Activated CD4-positive, alpha-beta T cell treated with anti-CD3 and anti-CD28 coated beads, Interleukin-2, amount 50 U/mL, for 4 hours (primary cell): ENCODE results near the gene THOC1.
"Not testable (repeated sequence)": the region's sequence is repeated elsewhere in the genome, so short reads cannot be mapped to it uniquely, and the experiment has no call there.

Source experiments
- DNase-seq, 2 experiments: peaks; one replicate each; pipeline ENCODE4 v3.0.0-alpha.2; 2020

The THOC1 gene, protein sequence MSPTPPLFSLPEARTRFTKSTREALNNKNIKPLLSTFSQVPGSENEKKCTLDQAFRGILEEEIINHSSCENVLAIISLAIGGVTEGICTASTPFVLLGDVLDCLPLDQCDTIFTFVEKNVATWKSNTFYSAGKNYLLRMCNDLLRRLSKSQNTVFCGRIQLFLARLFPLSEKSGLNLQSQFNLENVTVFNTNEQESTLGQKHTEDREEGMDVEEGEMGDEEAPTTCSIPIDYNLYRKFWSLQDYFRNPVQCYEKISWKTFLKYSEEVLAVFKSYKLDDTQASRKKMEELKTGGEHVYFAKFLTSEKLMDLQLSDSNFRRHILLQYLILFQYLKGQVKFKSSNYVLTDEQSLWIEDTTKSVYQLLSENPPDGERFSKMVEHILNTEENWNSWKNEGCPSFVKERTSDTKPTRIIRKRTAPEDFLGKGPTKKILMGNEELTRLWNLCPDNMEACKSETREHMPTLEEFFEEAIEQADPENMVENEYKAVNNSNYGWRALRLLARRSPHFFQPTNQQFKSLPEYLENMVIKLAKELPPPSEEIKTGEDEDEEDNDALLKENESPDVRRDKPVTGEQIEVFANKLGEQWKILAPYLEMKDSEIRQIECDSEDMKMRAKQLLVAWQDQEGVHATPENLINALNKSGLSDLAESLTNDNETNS

GRCh38 chr18:267688-268552 is at the start of gene THOC1:
Gene THOC1 (minus strand): TSS chr18:268047. CDS start chr18:268019, 28 bp downstream.
- peak; percentile 96 to 97 for DNase-seq

GRCh38 chr18:317618-318017 is 49.8 kb upstream of the THOC1 start:
- DNase-seq, result no peak

DNA sequence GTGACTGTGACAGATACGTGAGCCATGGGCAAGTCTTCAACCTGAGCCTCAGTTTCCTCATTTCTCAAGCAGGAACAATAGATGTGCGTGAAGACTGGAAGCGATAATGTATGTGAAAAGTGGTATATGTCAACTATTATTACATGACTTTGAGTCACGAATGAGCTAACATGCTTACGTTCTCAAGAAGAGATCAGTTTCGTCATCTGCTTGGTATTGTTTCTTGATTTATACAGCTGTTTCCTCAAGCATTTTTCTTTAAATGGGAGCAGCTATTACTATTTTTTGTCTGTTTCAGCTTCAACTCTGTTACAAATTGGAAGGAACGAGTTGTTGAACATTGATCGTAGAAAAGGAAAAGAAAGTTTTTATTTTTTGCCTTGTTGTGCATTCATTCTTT is 48.5 kb upstream of the THOC1 start:
- no peak for DNase-seq

DNA sequence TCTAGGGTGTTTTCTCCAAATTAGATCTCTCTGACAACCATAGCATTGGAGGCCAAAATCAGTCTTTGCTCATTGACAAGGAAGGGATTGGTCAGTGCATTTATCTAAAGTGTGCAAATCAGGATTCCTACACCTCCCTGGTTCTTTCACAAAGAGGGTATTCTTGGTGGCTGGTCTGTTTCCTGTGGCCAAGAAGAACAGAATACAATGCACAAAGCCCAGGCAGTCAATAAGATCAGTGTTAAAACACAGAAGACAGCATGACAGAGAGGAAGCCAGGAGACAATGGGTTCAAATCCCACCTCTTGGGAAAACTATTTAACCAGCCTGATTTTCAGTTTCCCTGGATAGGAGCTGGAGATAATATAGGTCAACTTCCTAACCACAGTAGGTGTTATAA is 46.1 kb upstream of the THOC1 start:
- no peak for DNase-seq

DNA sequence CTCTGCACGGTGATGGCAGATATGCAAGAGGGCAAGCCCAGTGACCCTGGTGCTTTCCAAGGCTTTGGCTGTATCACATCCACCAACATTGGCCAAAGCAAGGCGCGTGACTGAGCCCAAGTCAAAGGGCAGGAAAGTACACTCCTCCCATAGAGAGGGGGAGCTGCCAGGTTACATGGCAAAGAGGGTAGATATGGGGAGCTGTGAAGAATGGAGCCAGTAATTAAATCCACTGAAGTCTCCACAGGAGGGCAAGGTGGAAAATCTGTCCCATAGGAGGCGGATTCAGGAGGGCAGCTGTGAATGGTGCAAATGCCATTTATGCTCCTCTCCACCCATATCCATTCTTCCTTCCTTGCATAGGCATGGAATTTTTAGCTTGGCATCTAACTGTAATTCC is 44.6 kb upstream of the THOC1 start:
- DNase-seq, result no peak

GRCh38 chr18:310042-310441 is 42.2 kb upstream of the THOC1 start:
- DNase-seq, result no peak

- not testable (repeated sequence) for DNase-seq
Observed at GRCh38 chr18:308086-308485, 40.2 kb upstream of the THOC1 start.

GRCh38 chr18:306608-307255 is 38.9 kb upstream of the THOC1 start:
- no peak for DNase-seq

DNA sequence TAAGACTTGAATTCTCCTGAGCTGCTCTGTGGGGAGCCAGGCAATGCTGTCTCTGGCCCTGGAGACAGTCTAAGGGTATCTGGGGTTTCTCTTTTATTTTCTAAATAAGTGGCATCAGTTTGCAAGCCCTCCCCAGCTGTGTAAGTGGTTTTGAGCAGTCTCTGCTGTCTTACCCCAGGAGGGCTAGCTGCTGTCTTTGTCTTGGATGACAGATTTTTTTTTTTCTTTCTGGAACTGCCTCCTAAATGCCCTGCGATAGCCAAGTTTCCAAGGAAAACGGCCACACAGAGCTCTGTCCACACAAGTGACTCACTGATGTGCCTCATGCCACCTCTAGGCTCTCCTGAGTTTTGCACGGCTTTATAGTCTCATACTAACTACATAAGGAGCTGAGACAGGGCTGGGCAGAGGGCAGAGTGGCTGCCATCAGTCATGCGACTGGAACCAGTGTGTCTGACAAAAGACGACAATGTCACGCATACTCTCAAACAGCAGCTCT is 37.2 kb upstream of the THOC1 start:
- no peak for DNase-seq

DNA sequence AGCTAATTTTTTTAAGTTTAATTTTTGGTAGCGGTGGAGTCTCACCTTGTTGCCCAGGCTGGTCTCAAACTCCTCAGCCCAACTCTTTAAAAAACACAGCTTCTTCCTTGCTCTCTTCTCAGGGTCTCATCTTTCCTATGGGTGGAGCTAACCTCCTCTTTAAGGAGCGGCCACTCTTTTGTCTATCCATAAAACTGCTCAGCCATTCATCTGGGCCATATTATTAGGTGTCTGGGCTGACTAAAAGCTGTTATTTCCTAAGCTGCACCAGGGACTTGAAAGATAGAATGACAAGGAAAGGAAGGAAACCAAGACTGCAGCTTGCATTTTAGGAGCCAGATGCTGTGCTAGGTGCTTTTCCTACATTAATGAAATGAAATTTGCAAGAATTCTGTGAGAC is 35.8 kb upstream of the THOC1 start:
- DNase-seq, result no peak

- no peak for DNase-seq
Observed at GRCh38 chr18:303011-303410, 35.2 kb upstream of the THOC1 start.

GRCh38 chr18:302097-302496 is 34.2 kb upstream of the THOC1 start:
- DNase-seq, result no peak

DNA sequence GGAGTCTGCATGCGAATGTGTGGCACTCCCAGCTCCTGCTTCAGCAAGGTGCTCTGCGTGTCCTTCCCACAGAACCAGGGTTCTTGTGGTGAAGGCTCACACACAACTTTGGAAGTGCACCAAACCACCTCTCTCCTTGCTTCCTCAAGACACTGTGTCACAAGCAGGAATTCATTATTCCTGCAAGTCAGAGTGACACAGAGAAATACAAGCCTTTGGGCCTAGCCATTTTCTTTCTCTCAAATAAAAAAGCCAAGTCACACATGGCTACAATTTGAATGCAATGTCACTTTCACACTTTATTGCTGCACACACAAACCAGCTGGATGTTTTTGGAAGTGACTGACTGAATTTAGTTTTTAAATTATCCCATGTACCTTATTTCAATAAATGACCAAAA is 30.1 kb upstream of the THOC1 start:
- DNase-seq, result no peak

DNA sequence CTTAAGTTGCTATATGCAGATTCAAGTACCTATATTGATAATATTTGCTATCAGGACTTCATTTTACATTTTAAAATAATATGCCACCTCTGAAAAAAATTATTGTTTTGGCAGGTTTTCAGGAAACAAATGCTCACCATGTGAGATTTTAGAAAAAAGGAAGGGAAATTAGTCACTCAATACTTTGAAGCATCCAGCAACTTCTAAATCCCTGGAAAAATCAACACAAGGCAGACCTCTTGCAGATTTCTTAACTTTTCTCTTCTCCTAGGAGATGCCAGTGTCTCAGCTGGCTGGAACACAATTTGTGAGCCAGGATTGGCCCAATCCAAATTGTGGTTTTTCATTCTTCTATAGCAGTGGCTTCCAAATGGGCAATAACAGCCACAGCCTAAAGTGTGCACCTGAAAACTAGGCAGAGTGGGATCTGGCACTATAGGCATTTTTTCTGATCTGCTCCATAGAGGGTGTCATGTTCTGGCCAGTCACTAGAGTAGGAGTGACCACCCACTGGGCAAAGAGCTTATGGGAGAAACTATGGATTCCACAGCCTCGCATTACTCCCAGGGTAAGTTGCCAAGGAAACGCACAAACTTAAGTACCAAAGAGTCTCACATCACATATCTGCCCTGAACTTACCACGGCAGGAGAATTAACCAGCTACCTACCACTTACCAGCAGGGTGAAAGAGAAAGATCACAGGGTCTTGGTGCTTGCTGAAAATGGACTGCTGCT is 28.1 kb upstream of the THOC1 start:
- DNase-seq, result no peak

- no peak for DNase-seq
Observed at GRCh38 chr18:294566-294965, 26.7 kb upstream of the THOC1 start.

DNA sequence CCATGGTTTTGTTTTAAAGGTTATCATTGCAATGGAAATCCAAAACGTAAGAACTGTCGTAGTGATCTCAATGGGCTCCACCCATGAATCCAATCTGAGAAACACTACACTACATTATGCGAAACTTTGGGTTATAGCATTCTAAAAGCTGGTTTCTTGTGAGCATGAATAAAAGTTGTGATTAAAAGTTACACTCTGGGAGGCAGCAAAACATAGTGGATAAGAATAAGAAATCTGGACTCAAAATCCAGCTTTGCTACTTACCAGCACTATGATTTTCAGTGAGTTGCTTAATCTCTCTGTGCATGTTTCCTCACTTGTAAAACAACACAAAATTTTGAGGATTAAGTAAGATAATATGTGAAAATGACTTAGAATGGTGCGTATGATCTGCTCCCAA is 25.7 kb upstream of the THOC1 start:
- DNase-seq, result no peak

GRCh38 chr18:292271-292670 is 24.4 kb upstream of the THOC1 start:
- no peak for DNase-seq

- not testable (repeated sequence) for DNase-seq
Observed at GRCh38 chr18:289970-290369, 22.1 kb upstream of the THOC1 start.

GRCh38 chr18:289026-289425 is 21.2 kb upstream of the THOC1 start:
- no peak for DNase-seq

DNA sequence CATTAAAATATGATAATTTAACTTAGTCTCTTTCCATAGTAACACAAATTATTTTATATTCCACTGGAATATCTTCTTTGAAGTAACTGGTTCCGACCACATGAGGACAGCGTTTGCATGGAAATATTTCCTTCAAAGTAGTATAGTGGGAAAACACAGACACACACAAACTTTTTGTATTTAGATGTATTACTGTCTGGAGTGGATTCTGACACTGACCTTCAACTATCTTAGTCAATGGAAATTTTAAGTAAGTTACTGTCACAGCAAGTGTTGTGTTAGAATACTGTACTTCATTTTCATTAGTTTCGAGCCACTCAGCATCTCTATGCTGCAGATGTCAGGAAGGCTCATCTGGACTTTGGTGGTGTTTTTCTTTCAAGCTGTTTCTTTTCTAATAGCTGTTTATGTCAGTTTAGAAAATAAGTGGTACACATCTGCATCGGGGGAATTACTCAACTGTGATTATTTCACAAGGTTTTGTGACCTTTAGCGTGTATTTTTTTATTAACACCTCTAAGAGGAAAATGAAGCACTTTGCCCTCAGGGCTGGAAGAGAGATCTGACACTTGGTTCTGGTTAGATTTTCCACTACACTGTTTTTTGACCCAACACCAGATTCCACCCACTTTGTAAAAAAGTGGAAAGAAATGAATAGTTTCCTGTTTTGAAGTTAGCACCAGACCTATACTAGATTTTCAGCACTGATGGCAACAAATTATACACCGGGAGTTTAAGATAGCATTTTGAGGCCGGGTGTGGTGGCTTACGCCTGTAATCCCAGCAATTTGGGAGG is 18.9 kb upstream of the THOC1 start:
- no peak for DNase-seq

DNA sequence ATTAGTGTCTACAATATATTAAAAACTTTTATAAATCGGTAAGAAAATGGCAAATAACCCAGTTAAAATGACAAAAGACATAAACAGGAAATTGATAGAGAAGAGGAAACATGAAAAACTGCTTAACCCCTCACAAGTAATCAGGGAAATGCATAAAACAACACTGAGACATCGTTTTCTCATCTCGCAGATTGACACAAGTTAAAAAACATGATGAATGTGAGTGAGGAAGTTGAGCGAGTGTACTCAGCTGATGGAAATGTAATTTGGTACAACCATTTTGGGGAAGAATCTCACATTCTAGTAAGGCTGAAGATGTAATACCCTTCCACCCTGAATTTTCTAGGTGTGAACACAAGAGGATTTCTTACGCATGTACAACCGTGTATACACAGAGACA is 18.0 kb upstream of the THOC1 start:
- DNase-seq, result no peak
